K562 (cell line): ENCODE results near the gene HDGFL2. TPM values are rescaled to one million over a fixed set of nuclear protein-coding genes. Genes with fewer than 3 reads are reported as not detected.

ENCODE experiments used
- CHCHD3 ChIP-seq: fragments of 250-450 bp; sonication (Bioruptor Pico); IDR thresholded peaks from 2 replicates; pipeline ENCODE4 v2.1.2; 2022; ENCODE audit warnings: mild to moderate bottlenecking
- CHD4 ChIP-seq: fragments of 200-600 bp; sonication (generic); IDR thresholded peaks from 3 replicates; pipeline ENCODE4 v1.6.1; 2012; ENCODE audit warnings: low read depth, mild to moderate bottlenecking, mixed read lengths, low read length, inconsistent platforms; ENCODE audit not compliant: insufficient read depth, insufficient replicate concordance, poor library complexity, severe bottlenecking
- KAT7 ChIP-seq: sonication (generic); formaldehyde crosslinking; IDR thresholded peaks from 2 replicates; pipeline ENCODE4 v1.8.0; 2022; ENCODE audit warnings: missing genetic modification reagents, mild to moderate bottlenecking, borderline replicate concordance
- MIER1 ChIP-seq: fragments of 450-650 bp; IDR thresholded peaks from 2 replicates; pipeline ENCODE4 v1.6.1; 2016; ENCODE audit warnings: antibody characterized with exemption, mild to moderate bottlenecking, low read depth
- PHB2 ChIP-seq: fragments of 450-650 bp; IDR thresholded peaks from 2 replicates; pipeline ENCODE4 v1.6.1; 2017; ENCODE audit warnings: low read depth
- PYGO2 ChIP-seq: fragments of 450-650 bp; IDR thresholded peaks from 2 replicates; pipeline ENCODE4 v1.6.1; 2016; ENCODE audit warnings: mild to moderate bottlenecking, missing genetic modification characterization, moderate library complexity, missing compliant biosample characterization
- SOX6 ChIP-seq: fragments of 450-650 bp; IDR thresholded peaks from 2 replicates; pipeline ENCODE4 v1.6.1; 2014; ENCODE audit warnings: mild to moderate bottlenecking
- SRSF3 ChIP-seq: fragments of 200-400 bp; formaldehyde crosslinking; IDR thresholded peaks from 2 replicates; pipeline ENCODE4 v1.6.1; 2016; ENCODE audit warnings: mild to moderate bottlenecking, low read length, moderate library complexity; ENCODE audit not compliant: insufficient read depth
- TAF15 ChIP-seq: fragments of 200-400 bp; formaldehyde crosslinking; IDR thresholded peaks from 2 replicates; pipeline ENCODE4 v1.6.1; 2017; ENCODE audit warnings: mild to moderate bottlenecking, low read depth, low read length, moderate library complexity
- U2AF1 ChIP-seq: fragments of 200-400 bp; formaldehyde crosslinking; optimal IDR thresholded peaks from 2 replicates; pipeline ENCODE3; 2017; ENCODE audit warnings: mild to moderate bottlenecking, low read depth, low read length, moderate library complexity
- ZNF584 ChIP-seq: fragments of 200-800 bp; sonication (Bioruptor generic); IDR thresholded peaks from 2 replicates; pipeline ENCODE4 v1.6.1; 2016; ENCODE audit warnings: low read depth, mild to moderate bottlenecking, missing genetic modification characterization, missing compliant biosample characterization
- polyA plus RNA-seq, 8 experiments: library from polyadenylated mRNA; depleted of rRNA in 4 of 8; stranded (reverse) in 5 of 8; unstranded in 3 of 8; fragments of >200 nt; fragmentation: Nextera tagmentation in 2 of 8; fragmentation: Illumina TruSeq in 1 of 8; extraction: Ambion mirVana in 2 of 8; extraction: Trizol in 1 of 8; gene quantifications; 2 replicates each; pipeline versions ENCODE4 v1.2.1 to v1.2.3, GENCODE V29; 2011 to 2014; ENCODE audit warnings: inconsistent platforms in 1 of 8, missing spikeins in 1 of 8
- total RNA-seq, 7 experiments: library from RNA; depleted of rRNA in 6 of 7; stranded (reverse); fragments of >200 nt in 6 of 7; fragmentation: Illumina TruSeq in 2 of 7; extraction: Trizol in 2 of 7; gene quantifications; 2 replicates each; pipeline versions ENCODE4 v1.2.1 to v1.2.3, GENCODE V29; 2011 to 2021; ENCODE audit warnings: low replicate concordance in 1 of 7
- TF ChIP-seq, protein P1 (sequence below), 2 experiments: fragments of 450-650 bp; IDR thresholded peaks; 2 replicates each; pipeline ENCODE4 v1.6.1; 2016; ENCODE audit warnings: mild to moderate bottlenecking in 2 of 2, borderline replicate concordance in 1 of 2, low read depth in 1 of 2, moderate library complexity in 1 of 2
- TF ChIP-seq, protein P2 (sequence below): fragments of 150-350 bp; conservative IDR thresholded peaks from 2 replicates; pipeline ENCODE4 v1.6.1; 2014; ENCODE audit warnings: low read length
- TF ChIP-seq, protein P3 (sequence below): IDR thresholded peaks from 2 replicates; pipeline ENCODE4 v1.6.1; 2016; ENCODE audit warnings: missing genetic modification characterization, missing compliant biosample characterization

HDGFL2 gene
- total and polyA plus RNA-seq, 9 of the 15 experiments (the other 6 are each of a cell fraction or from before 2014, with no cell fraction given) = 0.13 to 61.7 (median 16.0) TPM

DNA sequence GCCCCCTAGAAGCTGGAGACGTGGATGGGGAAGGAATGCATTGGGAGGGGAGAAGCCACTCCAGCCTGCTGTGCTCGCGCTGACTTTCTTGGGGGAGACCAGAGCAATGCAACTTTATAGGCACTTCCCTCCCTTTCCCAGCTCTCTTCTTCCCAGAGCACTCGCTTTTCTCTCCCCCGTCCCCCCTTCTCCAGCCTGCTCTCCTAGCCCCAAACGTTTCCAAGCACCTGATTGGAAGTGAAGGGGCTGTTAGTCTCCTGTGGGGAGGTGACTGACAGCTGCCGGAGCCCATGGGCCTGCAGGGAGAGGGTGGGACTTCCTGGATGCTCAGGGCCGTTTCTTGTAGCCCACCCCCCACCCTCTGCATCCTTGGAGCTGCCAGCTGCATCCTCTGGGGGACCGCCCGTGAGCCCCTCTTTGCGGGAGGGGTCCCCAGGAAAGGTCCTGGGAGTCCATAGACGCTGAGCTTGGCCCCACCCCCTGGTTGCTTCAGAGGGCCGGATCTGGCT is 2.5 kb downstream of the HDGFL2 start (continued):
- TF ChIP-seq, protein P1, sequence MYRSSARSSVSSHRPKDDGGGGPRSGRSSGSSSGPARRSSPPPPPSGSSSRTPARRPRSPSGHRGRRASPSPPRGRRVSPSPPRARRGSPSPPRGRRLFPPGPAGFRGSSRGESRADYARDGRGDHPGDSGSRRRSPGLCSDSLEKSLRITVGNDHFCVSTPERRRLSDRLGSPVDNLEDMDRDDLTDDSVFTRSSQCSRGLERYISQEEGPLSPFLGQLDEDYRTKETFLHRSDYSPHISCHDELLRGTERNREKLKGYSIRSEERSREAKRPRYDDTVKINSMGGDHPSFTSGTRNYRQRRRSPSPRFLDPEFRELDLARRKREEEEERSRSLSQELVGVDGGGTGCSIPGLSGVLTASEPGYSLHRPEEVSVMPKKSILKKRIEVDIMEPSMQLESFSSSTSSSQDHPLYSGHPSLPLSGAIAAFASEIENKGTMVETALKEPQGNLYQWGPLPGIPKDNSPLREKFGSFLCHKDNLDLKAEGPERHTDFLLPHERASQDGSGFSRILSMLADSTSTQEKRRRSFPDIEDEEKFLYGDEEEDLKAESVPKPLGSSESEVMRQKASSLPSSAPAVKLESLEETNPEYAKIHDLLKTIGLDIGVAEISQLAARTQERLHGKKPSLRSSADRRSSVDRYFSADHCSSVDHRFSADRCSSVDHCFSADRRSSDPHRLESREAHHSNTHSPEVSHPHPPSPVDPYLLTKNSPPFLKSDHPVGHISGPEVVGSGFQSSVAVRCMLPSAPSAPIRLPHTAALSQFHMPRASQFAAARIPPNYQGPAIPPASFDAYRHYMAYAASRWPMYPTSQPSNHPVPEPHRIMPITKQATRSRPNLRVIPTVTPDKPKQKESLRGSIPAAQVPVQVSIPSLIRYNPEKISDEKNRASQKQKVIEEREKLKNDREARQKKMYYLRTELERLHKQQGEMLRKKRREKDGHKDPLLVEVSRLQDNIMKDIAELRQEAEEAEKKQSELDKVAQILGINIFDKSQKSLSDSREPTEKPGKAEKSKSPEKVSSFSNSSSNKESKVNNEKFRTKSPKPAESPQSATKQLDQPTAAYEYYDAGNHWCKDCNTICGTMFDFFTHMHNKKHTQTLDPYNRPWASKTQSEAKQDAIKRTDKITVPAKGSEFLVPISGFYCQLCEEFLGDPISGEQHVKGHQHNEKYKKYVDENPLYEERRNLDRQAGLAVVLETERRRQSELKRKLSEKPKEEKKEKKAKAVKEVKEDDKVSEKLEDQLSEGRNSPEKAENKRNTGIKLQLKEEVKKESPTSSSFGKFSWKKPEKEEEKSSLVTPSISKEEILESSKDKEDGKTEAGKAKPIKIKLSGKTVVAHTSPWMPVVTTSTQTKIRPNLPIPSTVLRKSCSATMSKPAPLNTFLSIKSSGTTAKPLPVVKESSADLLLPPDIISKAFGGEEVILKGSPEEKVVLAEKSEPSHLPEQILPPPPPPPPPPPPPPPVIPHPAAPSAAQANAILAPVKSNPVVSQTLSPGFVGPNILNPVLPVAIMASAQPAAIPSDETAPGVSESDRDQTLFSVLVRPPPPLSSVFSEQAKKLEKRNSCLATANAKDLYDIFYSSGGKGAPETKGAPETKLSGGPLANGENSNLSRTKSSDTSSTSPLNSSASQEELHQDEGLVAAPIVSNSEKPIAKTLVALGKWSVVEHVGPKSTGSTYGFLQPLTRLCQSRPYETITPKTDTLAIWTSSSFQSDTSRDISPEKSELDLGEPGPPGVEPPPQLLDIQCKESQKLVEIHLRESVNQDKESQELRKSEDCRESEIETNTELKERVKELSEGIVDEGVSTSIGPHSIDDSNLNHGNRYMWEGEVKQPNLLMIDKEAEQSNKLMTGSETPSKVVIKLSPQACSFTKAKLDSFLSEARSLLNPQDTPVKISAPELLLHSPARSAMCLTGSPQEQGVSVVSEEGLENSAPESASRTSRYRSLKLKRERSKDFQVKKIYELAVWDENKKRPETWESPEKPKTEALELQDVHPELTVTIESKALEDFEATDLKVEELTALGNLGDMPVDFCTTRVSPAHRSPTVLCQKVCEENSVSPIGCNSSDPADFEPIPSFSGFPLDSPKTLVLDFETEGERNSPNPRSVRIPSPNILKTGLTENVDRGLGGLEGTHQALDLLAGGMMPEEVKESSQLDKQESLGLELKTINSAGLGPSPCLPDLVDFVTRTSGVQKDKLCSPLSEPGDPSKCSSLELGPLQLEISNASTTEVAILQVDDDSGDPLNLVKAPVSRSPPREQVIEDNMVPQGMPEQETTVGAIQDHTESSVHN (IDR thresholded peaks at IDR 0.05; ENCODE audit: borderline replicate concordance in 1 of 2, low read depth in 1 of 2) = no peak
- no peak for TF ChIP-seq TAF15
- no peak for TF ChIP-seq PYGO2
- TF ChIP-seq PHB2 = no peak
- no peak for TF ChIP-seq CHCHD3
- TF ChIP-seq, protein P2, sequence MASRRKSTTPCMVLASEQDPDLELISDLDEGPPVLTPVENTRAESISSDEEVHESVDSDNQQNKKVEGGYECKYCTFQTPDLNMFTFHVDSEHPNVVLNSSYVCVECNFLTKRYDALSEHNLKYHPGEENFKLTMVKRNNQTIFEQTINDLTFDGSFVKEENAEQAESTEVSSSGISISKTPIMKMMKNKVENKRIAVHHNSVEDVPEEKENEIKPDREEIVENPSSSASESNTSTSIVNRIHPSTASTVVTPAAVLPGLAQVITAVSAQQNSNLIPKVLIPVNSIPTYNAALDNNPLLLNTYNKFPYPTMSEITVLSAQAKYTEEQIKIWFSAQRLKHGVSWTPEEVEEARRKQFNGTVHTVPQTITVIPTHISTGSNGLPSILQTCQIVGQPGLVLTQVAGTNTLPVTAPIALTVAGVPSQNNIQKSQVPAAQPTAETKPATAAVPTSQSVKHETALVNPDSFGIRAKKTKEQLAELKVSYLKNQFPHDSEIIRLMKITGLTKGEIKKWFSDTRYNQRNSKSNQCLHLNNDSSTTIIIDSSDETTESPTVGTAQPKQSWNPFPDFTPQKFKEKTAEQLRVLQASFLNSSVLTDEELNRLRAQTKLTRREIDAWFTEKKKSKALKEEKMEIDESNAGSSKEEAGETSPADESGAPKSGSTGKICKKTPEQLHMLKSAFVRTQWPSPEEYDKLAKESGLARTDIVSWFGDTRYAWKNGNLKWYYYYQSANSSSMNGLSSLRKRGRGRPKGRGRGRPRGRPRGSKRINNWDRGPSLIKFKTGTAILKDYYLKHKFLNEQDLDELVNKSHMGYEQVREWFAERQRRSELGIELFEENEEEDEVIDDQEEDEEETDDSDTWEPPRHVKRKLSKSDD = no peak
- TF ChIP-seq, protein P3, sequence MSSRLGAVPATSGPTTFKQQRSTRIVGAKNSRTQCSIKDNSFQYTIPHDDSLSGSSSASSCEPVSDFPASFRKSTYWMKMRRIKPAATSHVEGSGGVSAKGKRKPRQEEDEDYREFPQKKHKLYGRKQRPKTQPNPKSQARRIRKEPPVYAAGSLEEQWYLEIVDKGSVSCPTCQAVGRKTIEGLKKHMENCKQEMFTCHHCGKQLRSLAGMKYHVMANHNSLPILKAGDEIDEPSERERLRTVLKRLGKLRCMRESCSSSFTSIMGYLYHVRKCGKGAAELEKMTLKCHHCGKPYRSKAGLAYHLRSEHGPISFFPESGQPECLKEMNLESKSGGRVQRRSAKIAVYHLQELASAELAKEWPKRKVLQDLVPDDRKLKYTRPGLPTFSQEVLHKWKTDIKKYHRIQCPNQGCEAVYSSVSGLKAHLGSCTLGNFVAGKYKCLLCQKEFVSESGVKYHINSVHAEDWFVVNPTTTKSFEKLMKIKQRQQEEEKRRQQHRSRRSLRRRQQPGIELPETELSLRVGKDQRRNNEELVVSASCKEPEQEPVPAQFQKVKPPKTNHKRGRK (tag) = no peak
- TF ChIP-seq KAT7 = no peak
- TF ChIP-seq SOX6 = no peak
- TF ChIP-seq U2AF1 = no peak
- no peak for TF ChIP-seq CHD4
- no peak for TF ChIP-seq SRSF3
- TF ChIP-seq MIER1 = no peak
- TF ChIP-seq ZNF584 (CRISPR knock-in tag) = no peak
